HEK293 (cell line): Measurements from ENCODE around the gene MT1F.
A peak's percentile ranks its signal among the peaks of the same experiment; 100 is the strongest.

Experiments used
- CTCF ChIA-PET: fragments of 350-600 bp; formaldehyde crosslinking; extraction: SDS; loops from one replicate; lab custom pipeline; 2021; ENCODE audit warnings: antibody characterized with exemption; lab: Yijun Ruan, JAX
- POLR2A ChIA-PET: fragments of 300-600 bp; formaldehyde crosslinking; extraction: SDS; loops from one replicate; lab custom pipeline; 2020; ENCODE audit warnings: antibody characterized with exemption, inconsistent platforms; lab: Yijun Ruan, JAX
- H3K27ac ChIP-seq: fragments of 200-500 bp; sonication (Bioruptor generic); 2 replicates; pipeline ENCODE4 v1.5.1; 2014; ENCODE audit warnings: low read depth, low read length, control low read depth, inconsistent platforms; ENCODE audit errors: extremely low read depth
- H3K36me3 ChIP-seq, 2 experiments: fragments of 200-500 bp in 1 of 2; sonication (Bioruptor generic) in 1 of 2; 1 replicate in 1 of 2; 2 replicates in 1 of 2; pipeline ENCODE4 v1.5.1; 2014 to 2017; ENCODE audit warnings: inconsistent platforms in 2 of 2, low read length in 2 of 2; ENCODE audit not compliant: control insufficient read depth in 2 of 2, insufficient read depth in 1 of 2
- H3K4me1 ChIP-seq: fragments of 200-500 bp; sonication (Bioruptor generic); 2 replicates; pipeline ENCODE4 v1.5.1; 2014; ENCODE audit warnings: mild to moderate bottlenecking, low read length, inconsistent platforms; ENCODE audit not compliant: control insufficient read depth, insufficient read depth
- H3K4me3 ChIP-seq: 2 replicates; pipeline ENCODE4 v1.5.1; 2011; ENCODE audit warnings: low read depth, mild to moderate bottlenecking, control low read depth, low read length, moderate library complexity
- H3K9me3 ChIP-seq: fragments of 200-500 bp; sonication (Bioruptor generic); 2 replicates; pipeline ENCODE4 v1.5.1; 2014; ENCODE audit warnings: low read depth, low read length, inconsistent platforms; ENCODE audit not compliant: control insufficient read depth, insufficient read depth
- HOXC10 ChIP-seq: sonication (generic); formaldehyde crosslinking; IDR thresholded peaks from 2 replicates; pipeline ENCODE4 v1.8.1; 2023; ENCODE audit warnings: mild to moderate bottlenecking, missing genetic modification reagents
- SP2 ChIP-seq: fragments of 450-650 bp; formaldehyde crosslinking; IDR thresholded peaks from 2 replicates; pipeline ENCODE4 v1.5.1; 2016; ENCODE audit warnings: missing biosample characterization, missing genetic modification characterization
- TRIM28 ChIP-seq: IDR thresholded peaks from 2 replicates; pipeline ENCODE4 v1.6.1; 2011; ENCODE audit warnings: low read length, control low read depth, borderline replicate concordance
- ZNF121 ChIP-seq: fragments of 450-650 bp; formaldehyde crosslinking; IDR thresholded peaks from 2 replicates; pipeline ENCODE4 v1.5.1; 2016; ENCODE audit warnings: missing biosample characterization, missing genetic modification characterization
- ZNF155 ChIP-seq: fragments of 450-650 bp; formaldehyde crosslinking; IDR thresholded peaks from 2 replicates; pipeline ENCODE4 v1.5.1; 2016; ENCODE audit warnings: missing biosample characterization, missing genetic modification characterization
- ZNF335 ChIP-seq: fragments of 450-650 bp; formaldehyde crosslinking; conservative IDR thresholded peaks from 2 replicates; pipeline ENCODE4 v1.5.1; 2016; ENCODE audit warnings: missing biosample characterization, missing genetic modification characterization
- ZNF350 ChIP-seq: fragments of 450-650 bp; formaldehyde crosslinking; IDR thresholded peaks from 2 replicates; pipeline ENCODE4 v1.5.0; 2017; ENCODE audit warnings: missing biosample characterization, mild to moderate bottlenecking, missing genetic modification characterization
- ZNF354C ChIP-seq: fragments of 450-650 bp; formaldehyde crosslinking; IDR thresholded peaks from 2 replicates; pipeline ENCODE4 v1.5.1; 2016; ENCODE audit warnings: missing biosample characterization, missing genetic modification characterization, low read depth, borderline replicate concordance
- ZNF423 ChIP-seq: fragments of 450-650 bp; formaldehyde crosslinking; IDR thresholded peaks from 2 replicates; pipeline ENCODE4 v1.5.1; 2016; ENCODE audit warnings: missing biosample characterization, missing genetic modification characterization
- ZNF777 ChIP-seq: fragments of 450-650 bp; formaldehyde crosslinking; IDR thresholded peaks from 2 replicates; pipeline ENCODE4 v1.5.1; 2017; ENCODE audit warnings: missing biosample characterization, missing genetic modification characterization, borderline replicate concordance
- ZNF792 ChIP-seq: fragments of 450-650 bp; formaldehyde crosslinking; IDR thresholded peaks from 2 replicates; pipeline ENCODE4 v1.5.1; 2016; ENCODE audit warnings: missing biosample characterization, missing genetic modification characterization
- ZNF837 ChIP-seq: fragments of 450-650 bp; formaldehyde crosslinking; IDR thresholded peaks from 2 replicates; pipeline ENCODE4 v1.5.1; 2016; ENCODE audit warnings: missing biosample characterization, missing genetic modification characterization
- TF ChIP-seq, protein P1 (sequence below): fragments of 450-650 bp; formaldehyde crosslinking; IDR thresholded peaks from 2 replicates; pipeline ENCODE4 v1.5.1; 2016; ENCODE audit warnings: missing biosample characterization, missing genetic modification characterization
- TF ChIP-seq, protein P2 (sequence below): fragments of 450-650 bp; formaldehyde crosslinking; conservative IDR thresholded peaks from 2 replicates; pipeline ENCODE4 v1.5.1; 2016; ENCODE audit warnings: low read depth, missing biosample characterization, missing genetic modification characterization
- TF ChIP-seq, protein P3 (sequence below): fragments of 450-650 bp; IDR thresholded peaks from 2 replicates; pipeline ENCODE4 v1.5.1; 2018; ENCODE audit warnings: missing biosample characterization, mild to moderate bottlenecking, missing genetic modification characterization
- TF ChIP-seq, protein P4 (sequence below): fragments of 450-650 bp; formaldehyde crosslinking; IDR thresholded peaks from 2 replicates; pipeline ENCODE4 v1.5.1; 2016; ENCODE audit warnings: missing biosample characterization, missing genetic modification characterization
- TF ChIP-seq, protein P5 (sequence below): fragments of 450-650 bp; IDR thresholded peaks from 2 replicates; pipeline ENCODE4 v1.5.1; 2018; ENCODE audit warnings: missing biosample characterization, missing genetic modification characterization

MT1F gene

DNA sequence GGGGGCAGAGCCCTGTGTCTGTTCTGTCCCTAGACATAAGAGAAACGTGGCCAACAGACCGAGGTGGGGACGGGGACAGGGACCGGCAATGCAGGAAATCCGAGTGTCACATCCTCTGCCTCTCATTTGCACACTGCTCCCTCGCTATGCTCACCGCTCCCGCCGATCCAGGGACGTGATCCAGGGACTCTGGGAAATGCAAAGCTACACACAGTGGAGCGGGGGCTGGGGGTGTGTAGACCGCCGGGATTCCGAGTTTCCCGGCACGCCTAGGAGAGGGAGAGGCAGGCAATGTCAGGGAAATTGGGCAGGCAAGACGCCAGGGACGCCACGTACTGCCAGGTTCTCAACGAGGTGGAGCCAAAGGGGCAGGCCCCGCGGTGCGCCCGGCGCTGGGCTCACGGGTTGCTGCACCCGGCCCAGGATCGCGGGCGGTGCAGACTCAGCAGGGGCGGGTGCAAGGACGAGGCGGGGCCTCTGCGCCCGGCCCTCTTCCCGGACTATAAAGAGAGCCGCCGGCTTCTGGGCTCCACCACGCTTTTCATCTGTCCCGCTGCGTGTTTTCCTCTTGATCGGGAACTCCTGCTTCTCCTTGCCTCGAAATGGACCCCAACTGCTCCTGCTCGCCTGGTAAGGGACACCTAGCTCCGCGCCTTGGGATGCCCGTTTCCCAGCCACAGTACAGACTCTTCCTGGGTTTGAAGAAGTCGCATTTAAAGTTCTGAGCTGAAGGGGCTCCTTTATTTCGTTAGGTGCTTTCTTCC is 24.4 kb downstream of the MT1F start, which contains the start of gene MT1X (continued):
- TF ChIP-seq, protein P1, sequence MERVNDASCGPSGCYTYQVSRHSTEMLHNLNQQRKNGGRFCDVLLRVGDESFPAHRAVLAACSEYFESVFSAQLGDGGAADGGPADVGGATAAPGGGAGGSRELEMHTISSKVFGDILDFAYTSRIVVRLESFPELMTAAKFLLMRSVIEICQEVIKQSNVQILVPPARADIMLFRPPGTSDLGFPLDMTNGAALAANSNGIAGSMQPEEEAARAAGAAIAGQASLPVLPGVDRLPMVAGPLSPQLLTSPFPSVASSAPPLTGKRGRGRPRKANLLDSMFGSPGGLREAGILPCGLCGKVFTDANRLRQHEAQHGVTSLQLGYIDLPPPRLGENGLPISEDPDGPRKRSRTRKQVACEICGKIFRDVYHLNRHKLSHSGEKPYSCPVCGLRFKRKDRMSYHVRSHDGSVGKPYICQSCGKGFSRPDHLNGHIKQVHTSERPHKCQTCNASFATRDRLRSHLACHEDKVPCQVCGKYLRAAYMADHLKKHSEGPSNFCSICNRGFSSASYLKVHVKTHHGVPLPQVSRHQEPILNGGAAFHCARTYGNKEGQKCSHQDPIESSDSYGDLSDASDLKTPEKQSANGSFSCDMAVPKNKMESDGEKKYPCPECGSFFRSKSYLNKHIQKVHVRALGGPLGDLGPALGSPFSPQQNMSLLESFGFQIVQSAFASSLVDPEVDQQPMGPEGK = peak; percentile 86

DNA sequence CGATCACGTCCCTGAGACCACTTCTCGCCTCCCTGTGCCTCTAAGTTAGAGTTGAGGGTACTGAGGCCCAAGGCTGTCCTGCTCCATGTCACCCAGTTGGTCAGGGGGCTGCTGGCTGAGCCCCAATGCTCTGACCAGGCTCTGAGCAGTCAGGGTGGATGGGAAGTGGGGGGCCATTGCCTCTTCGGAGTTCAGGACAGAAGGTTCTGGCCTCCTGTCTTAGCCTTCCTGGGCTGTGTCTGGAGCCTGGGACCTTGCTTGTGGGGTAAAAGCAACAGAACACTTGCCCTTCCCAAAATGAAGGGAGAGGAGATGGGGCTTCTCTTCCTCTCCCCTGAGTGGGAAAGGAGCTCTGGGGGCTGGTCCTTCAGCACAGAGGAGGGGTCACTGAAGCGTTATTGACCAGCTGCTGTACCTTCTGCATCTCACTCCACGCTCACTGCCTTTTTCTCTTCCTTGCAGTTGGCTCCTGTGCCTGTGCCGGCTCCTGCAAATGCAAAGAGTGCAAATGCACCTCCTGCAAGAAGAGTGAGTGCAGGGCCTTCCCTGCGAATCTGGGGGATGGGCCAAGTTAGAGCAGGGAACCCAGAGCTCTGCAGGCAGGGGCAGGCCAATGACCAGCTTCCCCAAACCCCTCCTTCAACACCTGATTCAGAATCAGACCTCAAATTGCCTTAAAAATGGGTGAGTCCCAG is 25.1 kb downstream of the MT1F start:
- H3K4me1 ChIP-seq = peaks cover 3% of the 10 kb centered on the region
- CTCF ChIA-PET = interaction anchor here (0.6 to 2.7 kb wide), 4 partner anchors 15 to 72 kb away, joined by 3 to 12 read pairs (median 3); no protein-coding TSS in a partner anchor
- no peak overlapping the region for H3K4me3 ChIP-seq
- no peaks in the 10 kb centered on the region for H3K9me3 ChIP-seq
- POLR2A ChIA-PET = interaction anchor here (0.8 to 1.9 kb wide), 3 partner anchors 10 to 75 kb away, joined by 3 to 13 read pairs (median 7); partner anchors contain the start of genes MT1F and MT2A
- TF ChIP-seq, protein P2, sequence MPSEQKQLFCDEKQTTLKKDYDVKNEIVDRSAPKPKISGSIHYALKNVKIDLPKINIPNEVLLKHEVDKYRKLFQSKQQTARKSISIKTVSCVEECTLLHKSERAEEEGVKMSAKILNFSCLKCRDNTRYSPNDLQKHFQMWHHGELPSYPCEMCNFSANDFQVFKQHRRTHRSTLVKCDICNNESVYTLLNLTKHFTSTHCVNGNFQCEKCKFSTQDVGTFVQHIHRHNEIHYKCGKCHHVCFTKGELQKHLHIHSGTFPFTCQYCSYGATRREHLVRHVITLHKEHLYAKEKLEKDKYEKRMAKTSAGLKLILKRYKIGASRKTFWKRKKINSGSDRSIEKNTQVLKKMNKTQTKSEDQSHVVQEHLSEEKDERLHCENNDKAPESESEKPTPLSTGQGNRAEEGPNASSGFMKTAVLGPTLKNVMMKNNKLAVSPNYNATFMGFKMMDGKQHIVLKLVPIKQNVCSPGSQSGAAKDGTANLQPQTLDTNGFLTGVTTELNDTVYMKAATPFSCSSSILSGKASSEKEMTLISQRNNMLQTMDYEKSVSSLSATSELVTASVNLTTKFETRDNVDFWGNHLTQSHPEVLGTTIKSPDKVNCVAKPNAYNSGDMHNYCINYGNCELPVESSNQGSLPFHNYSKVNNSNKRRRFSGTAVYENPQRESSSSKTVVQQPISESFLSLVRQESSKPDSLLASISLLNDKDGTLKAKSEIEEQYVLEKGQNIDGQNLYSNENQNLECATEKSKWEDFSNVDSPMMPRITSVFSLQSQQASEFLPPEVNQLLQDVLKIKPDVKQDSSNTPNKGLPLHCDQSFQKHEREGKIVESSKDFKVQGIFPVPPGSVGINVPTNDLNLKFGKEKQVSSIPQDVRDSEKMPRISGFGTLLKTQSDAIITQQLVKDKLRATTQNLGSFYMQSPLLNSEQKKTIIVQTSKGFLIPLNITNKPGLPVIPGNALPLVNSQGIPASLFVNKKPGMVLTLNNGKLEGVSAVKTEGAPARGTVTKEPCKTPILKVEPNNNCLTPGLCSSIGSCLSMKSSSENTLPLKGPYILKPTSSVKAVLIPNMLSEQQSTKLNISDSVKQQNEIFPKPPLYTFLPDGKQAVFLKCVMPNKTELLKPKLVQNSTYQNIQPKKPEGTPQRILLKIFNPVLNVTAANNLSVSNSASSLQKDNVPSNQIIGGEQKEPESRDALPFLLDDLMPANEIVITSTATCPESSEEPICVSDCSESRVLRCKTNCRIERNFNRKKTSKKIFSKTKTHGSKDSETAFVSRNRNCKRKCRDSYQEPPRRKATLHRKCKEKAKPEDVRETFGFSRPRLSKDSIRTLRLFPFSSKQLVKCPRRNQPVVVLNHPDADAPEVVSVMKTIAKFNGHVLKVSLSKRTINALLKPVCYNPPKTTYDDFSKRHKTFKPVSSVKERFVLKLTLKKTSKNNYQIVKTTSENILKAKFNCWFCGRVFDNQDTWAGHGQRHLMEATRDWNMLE (tag by site-specific recombination) = no peak
- TF ChIP-seq ZNF777 (tag by site-specific recombination) (no peak), SP2 (tag by site-specific recombination) (no peak)
- TF ChIP-seq, protein P3, sequence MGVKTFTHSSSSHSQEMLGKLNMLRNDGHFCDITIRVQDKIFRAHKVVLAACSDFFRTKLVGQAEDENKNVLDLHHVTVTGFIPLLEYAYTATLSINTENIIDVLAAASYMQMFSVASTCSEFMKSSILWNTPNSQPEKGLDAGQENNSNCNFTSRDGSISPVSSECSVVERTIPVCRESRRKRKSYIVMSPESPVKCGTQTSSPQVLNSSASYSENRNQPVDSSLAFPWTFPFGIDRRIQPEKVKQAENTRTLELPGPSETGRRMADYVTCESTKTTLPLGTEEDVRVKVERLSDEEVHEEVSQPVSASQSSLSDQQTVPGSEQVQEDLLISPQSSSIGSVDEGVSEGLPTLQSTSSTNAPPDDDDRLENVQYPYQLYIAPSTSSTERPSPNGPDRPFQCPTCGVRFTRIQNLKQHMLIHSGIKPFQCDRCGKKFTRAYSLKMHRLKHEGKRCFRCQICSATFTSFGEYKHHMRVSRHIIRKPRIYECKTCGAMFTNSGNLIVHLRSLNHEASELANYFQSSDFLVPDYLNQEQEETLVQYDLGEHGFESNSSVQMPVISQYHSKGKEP = peak; percentile 53; the same call in 1 of the 2 replicates
- H3K36me3 ChIP-seq = no peaks in the 10 kb centered on the region
- H3K27ac ChIP-seq = no peak overlapping the region

DNA sequence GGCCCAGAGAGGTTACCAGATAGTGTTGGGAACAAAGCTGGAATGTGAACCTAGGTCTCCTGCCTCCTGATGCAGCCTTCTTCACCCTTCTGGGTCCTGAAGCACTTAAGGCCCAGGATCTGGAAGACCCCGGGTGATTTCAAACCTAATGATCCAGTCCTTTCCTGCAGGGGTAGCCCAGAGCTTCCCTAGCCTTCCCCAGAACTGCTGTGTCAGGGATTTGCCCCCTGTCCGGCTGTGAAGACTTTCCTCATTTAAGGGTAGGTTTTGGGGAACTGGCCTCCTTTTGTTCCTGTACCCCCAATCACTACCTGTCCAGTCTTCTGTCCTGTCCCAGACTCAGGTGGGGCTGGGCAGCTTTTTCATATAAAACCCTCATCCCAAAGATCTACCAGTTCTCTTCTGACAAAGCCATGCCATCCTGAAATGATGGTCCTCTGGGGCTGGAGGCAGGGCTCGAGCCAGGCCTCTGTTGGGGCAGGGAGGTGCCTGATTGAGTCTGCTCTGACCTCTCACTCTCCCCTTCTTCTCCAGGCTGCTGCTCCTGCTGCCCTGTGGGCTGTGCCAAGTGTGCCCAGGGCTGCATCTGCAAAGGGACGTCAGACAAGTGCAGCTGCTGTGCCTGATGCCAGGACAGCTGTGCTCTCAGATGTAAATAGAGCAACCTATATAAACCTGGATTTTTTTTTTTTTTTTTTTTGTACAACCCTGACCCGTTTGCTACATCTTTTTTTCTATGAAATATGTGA is 25.8 kb downstream of the MT1F start:
- H3K4me3 ChIP-seq = no peak overlapping the region
- ChIA-PET CTCF (interaction anchor here (0.6 to 2.7 kb wide), 3 partner anchors 10 to 23 kb away, joined by 3 to 12 read pairs (median 6); no protein-coding TSS in a partner anchor), POLR2A (interaction anchor here (0.8 to 1.9 kb wide), 3 partner anchors 10 to 75 kb away, joined by 3 to 13 read pairs (median 7); partner anchors contain the start of genes MT1F and MT2A)
- H3K36me3 ChIP-seq = no peaks in the 10 kb centered on the region
- no peaks in the 10 kb centered on the region for H3K9me3 ChIP-seq
- peaks cover 3% of the 10 kb centered on the region for H3K4me1 ChIP-seq
- no peak overlapping the region for H3K27ac ChIP-seq
- no peak for TF ChIP-seq ZNF354C (tag by site-specific recombination)
- TF ChIP-seq TRIM28 = no peak
- no peak for TF ChIP-seq ZNF423 (tag by site-specific recombination)
- no peak for TF ChIP-seq HOXC10 (CRISPR knock-in tag)
- TF ChIP-seq, protein P4, sequence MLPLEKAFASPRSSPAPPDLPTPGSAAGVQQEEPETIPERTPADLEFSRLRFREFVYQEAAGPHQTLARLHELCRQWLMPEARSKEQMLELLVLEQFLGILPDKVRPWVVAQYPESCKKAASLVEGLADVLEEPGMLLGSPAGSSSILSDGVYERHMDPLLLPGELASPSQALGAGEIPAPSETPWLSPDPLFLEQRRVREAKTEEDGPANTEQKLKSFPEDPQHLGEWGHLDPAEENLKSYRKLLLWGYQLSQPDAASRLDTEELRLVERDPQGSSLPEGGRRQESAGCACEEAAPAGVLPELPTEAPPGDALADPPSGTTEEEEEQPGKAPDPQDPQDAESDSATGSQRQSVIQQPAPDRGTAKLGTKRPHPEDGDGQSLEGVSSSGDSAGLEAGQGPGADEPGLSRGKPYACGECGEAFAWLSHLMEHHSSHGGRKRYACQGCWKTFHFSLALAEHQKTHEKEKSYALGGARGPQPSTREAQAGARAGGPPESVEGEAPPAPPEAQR (tag by site-specific recombination) = no peak
- TF ChIP-seq, protein P5, sequence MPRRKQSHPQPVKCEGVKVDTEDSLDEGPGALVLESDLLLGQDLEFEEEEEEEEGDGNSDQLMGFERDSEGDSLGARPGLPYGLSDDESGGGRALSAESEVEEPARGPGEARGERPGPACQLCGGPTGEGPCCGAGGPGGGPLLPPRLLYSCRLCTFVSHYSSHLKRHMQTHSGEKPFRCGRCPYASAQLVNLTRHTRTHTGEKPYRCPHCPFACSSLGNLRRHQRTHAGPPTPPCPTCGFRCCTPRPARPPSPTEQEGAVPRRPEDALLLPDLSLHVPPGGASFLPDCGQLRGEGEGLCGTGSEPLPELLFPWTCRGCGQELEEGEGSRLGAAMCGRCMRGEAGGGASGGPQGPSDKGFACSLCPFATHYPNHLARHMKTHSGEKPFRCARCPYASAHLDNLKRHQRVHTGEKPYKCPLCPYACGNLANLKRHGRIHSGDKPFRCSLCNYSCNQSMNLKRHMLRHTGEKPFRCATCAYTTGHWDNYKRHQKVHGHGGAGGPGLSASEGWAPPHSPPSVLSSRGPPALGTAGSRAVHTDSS (tag by site-specific recombination) = no peak
- TF ChIP-seq ZNF837 (tag by site-specific recombination) = no peak
- TF ChIP-seq ZNF121 (tag by site-specific recombination) = no peak
- no peak for TF ChIP-seq ZNF792 (tag by site-specific recombination)
- no peak for TF ChIP-seq ZNF155 (tag by site-specific recombination)
- no peak for TF ChIP-seq ZNF350 (tag by site-specific recombination)
- no peak for TF ChIP-seq ZNF335
